ENCODE results near the gene FAM222B.

- peak; percentile 73 for TF ChIP-seq POLR2AphosphoS5 (IDR thresholded peaks at IDR 0.05; ENCODE audit: borderline replicate concordance, low read depth, low read length)
- TF ChIP-seq EZH2 (IDR thresholded peaks at IDR 0.05), result no peak
Observed at GRCh38 chr17:28725166-28725659, 117.4 kb downstream of the FAM222B start.
